Measurements from ENCODE around the gene WDR93. TPM values are rescaled to one million over a fixed set of nuclear protein-coding genes. Genes with fewer than 3 reads are reported as not detected.

Gene WDR93
- polyA plus RNA-seq (2013), result 0.03 and 0.11 TPM in 2 replicates

- Histone ChIP-seq H3K9me3 (ENCODE audit: insufficient read depth, low read depth, low read length) (no peaks in the 10 kb centered on the region), H2AFZ (ENCODE audit: insufficient read depth, low read length, poor library complexity) (peak within 1 kb of the TSS; percentile 98), H4K12ac (ENCODE audit: low read depth, low read length) (peak within 1 kb of the TSS; percentile 77), H4K91ac (ENCODE audit: low read depth, low read length) (peak within 1 kb of the TSS; percentile 66), H3K4me3 (ENCODE audit: low read depth, low read length) (peak within 1 kb of the TSS; percentile 86), H3K18ac (ENCODE audit: low read length) (peak within 1 kb of the TSS; percentile 35), H4K8ac (ENCODE audit: low read depth, low read length) (peak within 1 kb of the TSS; percentile 96), H3K14ac (ENCODE audit: low read length) (peak within 1 kb of the TSS; percentile 66), H3K23ac (ENCODE audit: low read length) (no peak within 1 kb of the TSS), H3K4ac (ENCODE audit: low read depth, low read length) (peak within 1 kb of the TSS; percentile 34), H3K79me2 (ENCODE audit: control insufficient read depth, insufficient read depth, low read length, poor library complexity) (peaks cover 4% of the 10 kb centered on the region), H2BK120ac (ENCODE audit: insufficient read depth, low read length, poor library complexity) (peak within 1 kb of the TSS; percentile 6), H3K36me3 (ENCODE audit: control insufficient read depth in 1 of 2, insufficient read depth in 2 of 2, low read length in 2 of 2) (no peaks in the 10 kb centered on the region), H2BK12ac (ENCODE audit: low read length) (no peak within 1 kb of the TSS), H3K27ac (ENCODE audit: low read depth, low read length) (no peak within 1 kb of the TSS), H3K4me2 (ENCODE audit: low read length) (peak within 1 kb of the TSS; percentile 85), H2AK5ac (ENCODE audit: low read length) (no peak within 1 kb of the TSS), H3K4me1 (ENCODE audit: control insufficient read depth in 1 of 2, insufficient read depth in 2 of 2, low read length in 2 of 2) (peaks cover 2 to 8% of the 10 kb centered on the region in 2 experiments), H3K79me1 (ENCODE audit: low read length) (peaks cover 4% of the 10 kb centered on the region), H3K9ac (ENCODE audit: low read length) (peak within 1 kb of the TSS; percentile 41), H2BK5ac (ENCODE audit: low read depth, low read length, poor library complexity) (no peak within 1 kb of the TSS), H3K27me3 (ENCODE audit: insufficient read depth, low read length) (no peaks in the 10 kb centered on the region)
- DNase-seq, result peak; percentile 75 to 86
- WGBS (ENCODE audit: extremely low coverage, insufficient coverage, insufficient read length), result no CpG with 5 or more reads among the region's 60 CpGs
Measured at GRCh38 chr15:89690276-89691218, at the start of gene WDR93, which contains the start of gene PEX11A. Gene WDR93 (plus strand): TSS chr15:89690811. CDS start chr15:89701747, 10,936 bp downstream. Gene PEX11A (minus strand): TSS chr15:89690754. CDS start chr15:89690632, 122 bp downstream.

DNA sequence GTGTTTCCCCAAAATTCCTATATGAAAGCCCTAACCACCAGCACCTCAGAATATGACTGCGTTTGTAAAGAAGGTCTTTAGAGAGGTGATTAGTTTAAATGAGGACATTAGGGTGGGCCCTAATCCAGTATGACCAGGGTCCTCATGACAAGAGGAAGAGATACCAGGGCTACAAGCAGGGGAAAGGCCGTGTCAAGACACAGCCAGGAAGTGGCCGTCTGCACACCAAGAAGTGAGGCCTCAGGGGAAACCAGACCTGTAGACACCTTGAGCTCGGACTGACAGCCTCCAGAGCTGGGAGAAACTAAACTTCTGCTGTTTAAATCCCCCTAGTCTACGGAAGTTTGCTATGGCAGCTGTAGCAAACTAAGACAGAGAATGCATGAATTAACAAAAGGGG lies 49.6 kb upstream of the WDR93 start:
- Histone ChIP-seq H4K8ac (ENCODE audit: low read depth, low read length) (no peak overlapping the region), H3K4me2 (ENCODE audit: low read length) (no peak overlapping the region), H3K36me3 (ENCODE audit: control insufficient read depth in 1 of 2, insufficient read depth in 2 of 2, low read length in 2 of 2) (peaks cover 18 to 22% of the 10 kb centered on the region in 2 experiments), H3K4me1 (ENCODE audit: control insufficient read depth in 1 of 2, insufficient read depth in 2 of 2, low read length in 2 of 2) (no peaks in the 10 kb centered on the region), H4K12ac (ENCODE audit: low read depth, low read length) (no peak overlapping the region), H3K79me2 (ENCODE audit: control insufficient read depth, insufficient read depth, low read length, poor library complexity) (no peaks in the 10 kb centered on the region), H3K9me3 (ENCODE audit: insufficient read depth, low read depth, low read length) (peaks cover 3% of the 10 kb centered on the region), H3K23ac (ENCODE audit: low read length) (no peak overlapping the region), H3K27me3 (ENCODE audit: insufficient read depth, low read length) (no peaks in the 10 kb centered on the region), H3K14ac (ENCODE audit: low read length) (no peak overlapping the region), H2BK12ac (ENCODE audit: low read length) (no peak overlapping the region), H2BK120ac (ENCODE audit: insufficient read depth, low read length, poor library complexity) (no peak overlapping the region), H3K18ac (ENCODE audit: low read length) (no peak overlapping the region), H3K4ac (ENCODE audit: low read depth, low read length) (no peak overlapping the region), H2AK5ac (ENCODE audit: low read length) (no peak overlapping the region), H4K91ac (ENCODE audit: low read depth, low read length) (no peak overlapping the region), H3K79me1 (ENCODE audit: low read length) (no peaks in the 10 kb centered on the region), H3K27ac (ENCODE audit: low read depth, low read length) (no peak overlapping the region), H3K9ac (ENCODE audit: low read length) (no peak overlapping the region), H3K4me3 (ENCODE audit: low read depth, low read length) (no peak overlapping the region), H2AFZ (ENCODE audit: insufficient read depth, low read length, poor library complexity) (no peak overlapping the region), H2BK5ac (ENCODE audit: low read depth, low read length, poor library complexity) (no peak overlapping the region)
- no peak for DNase-seq
- WGBS (ENCODE audit: extremely low coverage, insufficient coverage, insufficient read length), result no CpG with 5 or more reads among the region's 5 CpGs

DNA sequence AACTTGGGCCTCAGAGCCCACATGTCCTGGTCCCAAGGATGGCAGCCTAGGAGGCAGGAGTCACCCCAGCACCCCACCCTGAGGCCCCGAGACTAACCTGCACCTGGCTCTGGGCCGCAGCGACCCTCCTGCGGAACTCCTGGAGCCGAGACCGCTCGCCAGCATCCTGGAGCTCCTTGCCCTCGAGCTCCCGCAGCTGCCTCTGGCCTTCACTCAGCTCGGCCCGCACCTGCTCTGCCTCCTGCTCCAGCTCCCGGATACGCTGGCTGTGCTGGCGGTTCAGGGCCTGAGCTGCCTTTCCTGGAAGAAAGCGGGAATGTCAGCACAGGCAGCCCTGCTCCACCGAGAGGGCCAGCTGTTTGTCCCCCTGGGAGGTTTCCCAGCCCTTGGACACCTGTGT lies 48.5 kb upstream of the WDR93 start:
- Histone ChIP-seq H3K27ac (ENCODE audit: low read depth, low read length) (no peak overlapping the region), H3K18ac (ENCODE audit: low read length) (no peak overlapping the region), H3K14ac (ENCODE audit: low read length) (no peak overlapping the region), H3K23ac (ENCODE audit: low read length) (no peak overlapping the region), H3K9me3 (ENCODE audit: insufficient read depth, low read depth, low read length) (peaks cover 3% of the 10 kb centered on the region), H3K79me2 (ENCODE audit: control insufficient read depth, insufficient read depth, low read length, poor library complexity) (no peaks in the 10 kb centered on the region), H3K4me1 (ENCODE audit: control insufficient read depth in 1 of 2, insufficient read depth in 2 of 2, low read length in 2 of 2) (no peaks in the 10 kb centered on the region), H2BK5ac (ENCODE audit: low read depth, low read length, poor library complexity) (no peak overlapping the region), H3K4me2 (ENCODE audit: low read length) (no peak overlapping the region), H4K8ac (ENCODE audit: low read depth, low read length) (no peak overlapping the region), H2AK5ac (ENCODE audit: low read length) (no peak overlapping the region), H3K9ac (ENCODE audit: low read length) (no peak overlapping the region), H4K12ac (ENCODE audit: low read depth, low read length) (no peak overlapping the region), H3K79me1 (ENCODE audit: low read length) (no peaks in the 10 kb centered on the region), H4K91ac (ENCODE audit: low read depth, low read length) (no peak overlapping the region), H2BK120ac (ENCODE audit: insufficient read depth, low read length, poor library complexity) (no peak overlapping the region), H3K36me3 (ENCODE audit: control insufficient read depth in 1 of 2, insufficient read depth in 2 of 2, low read length in 2 of 2) (peaks cover 25 to 28% of the 10 kb centered on the region in 2 experiments), H3K4ac (ENCODE audit: low read depth, low read length) (no peak overlapping the region), H2BK12ac (ENCODE audit: low read length) (no peak overlapping the region), H3K4me3 (ENCODE audit: low read depth, low read length) (no peak overlapping the region), H3K27me3 (ENCODE audit: insufficient read depth, low read length) (no peaks in the 10 kb centered on the region), H2AFZ (ENCODE audit: insufficient read depth, low read length, poor library complexity) (no peak overlapping the region)
- no CpG with 5 or more reads among the region's 16 CpGs for WGBS (ENCODE audit: extremely low coverage, insufficient coverage, insufficient read length)
- peak; percentile 77 to 83 for DNase-seq

- Histone ChIP-seq H3K18ac (ENCODE audit: low read length) (no peak overlapping the region), H3K27me3 (ENCODE audit: insufficient read depth, low read length) (no peaks in the 10 kb centered on the region), H3K9me3 (ENCODE audit: insufficient read depth, low read depth, low read length) (peaks cover 3% of the 10 kb centered on the region), H3K4me2 (ENCODE audit: low read length) (no peak overlapping the region), H3K4me1 (ENCODE audit: control insufficient read depth in 1 of 2, insufficient read depth in 2 of 2, low read length in 2 of 2) (no peaks in the 10 kb centered on the region), H4K8ac (ENCODE audit: low read depth, low read length) (no peak overlapping the region), H3K36me3 (ENCODE audit: control insufficient read depth in 1 of 2, insufficient read depth in 2 of 2, low read length in 2 of 2) (peaks cover 30 to 35% of the 10 kb centered on the region in 2 experiments), H2BK120ac (ENCODE audit: insufficient read depth, low read length, poor library complexity) (no peak overlapping the region), H2AFZ (ENCODE audit: insufficient read depth, low read length, poor library complexity) (no peak overlapping the region), H2BK12ac (ENCODE audit: low read length) (no peak overlapping the region), H3K79me2 (ENCODE audit: control insufficient read depth, insufficient read depth, low read length, poor library complexity) (no peaks in the 10 kb centered on the region), H3K4ac (ENCODE audit: low read depth, low read length) (no peak overlapping the region), H2BK5ac (ENCODE audit: low read depth, low read length, poor library complexity) (no peak overlapping the region), H3K4me3 (ENCODE audit: low read depth, low read length) (no peak overlapping the region), H4K91ac (ENCODE audit: low read depth, low read length) (no peak overlapping the region), H3K9ac (ENCODE audit: low read length) (no peak overlapping the region), H3K27ac (ENCODE audit: low read depth, low read length) (no peak overlapping the region), H2AK5ac (ENCODE audit: low read length) (no peak overlapping the region), H3K14ac (ENCODE audit: low read length) (no peak overlapping the region), H3K23ac (ENCODE audit: low read length) (no peak overlapping the region), H4K12ac (ENCODE audit: low read depth, low read length) (no peak overlapping the region), H3K79me1 (ENCODE audit: low read length) (no peaks in the 10 kb centered on the region)
- no CpG with 5 or more reads among the region's 8 CpGs for whole genome bisulfite sequencing (ENCODE audit: extremely low coverage, insufficient coverage, insufficient read length)
- DNase-seq, result no peak
Measured at GRCh38 chr15:89645680-89646079, 44.9 kb upstream of the WDR93 start.
